PC-9 (cell line): ENCODE results near the gene PAX9. TPM values are rescaled to one million over a fixed set of nuclear protein-coding genes. Genes with fewer than 3 reads are reported as not detected.

Experiments
- BruUV-seq: library from RNA; stranded (reverse); fragments of 400-500 nt; replicated peaks from 2 replicates; lab custom pipeline; 2021; lab: Mats Ljungman, UMichigan
- CTCF ChIA-PET: fragments of 300-600 bp; sonication (Branson Sonifier 250); formaldehyde crosslinking; loops from one replicate; lab custom pipeline; 2022; ENCODE audit warnings: antibody characterized with exemption; lab: Charles Lee
- POLR2A ChIA-PET: fragments of 300-600 bp; sonication (Branson Sonifier 250); formaldehyde crosslinking; loops from one replicate; lab custom pipeline; 2022; ENCODE audit warnings: antibody characterized with exemption; ENCODE audit not compliant: unreplicated experiment; lab: Charles Lee
- DNase-seq, 2 experiments: peaks; one replicate each; pipeline versions ENCODE4 v3.0.0 to v3.0.0-alpha.2; 2015 to 2022; ENCODE audit warnings: mixed read lengths in 1 of 2
- H2AFZ ChIP-seq: fragments of 200-600 bp; sonication (generic); 2 replicates; pipeline ENCODE4 v1.8.1; 2017; ENCODE audit warnings: antibody characterized with exemption
- H3F3A ChIP-seq: fragments of 200-600 bp; sonication (generic); 2 replicates; pipeline ENCODE4 v1.8.1; 2017; ENCODE audit warnings: antibody characterized with exemption, mild to moderate bottlenecking, low read depth; ENCODE audit not compliant: insufficient read depth
- H3K27ac ChIP-seq: fragments of 200-600 bp; sonication (generic); 2 replicates; pipeline ENCODE4 v1.6.1; 2016; ENCODE audit warnings: mixed run types
- H3K27me3 ChIP-seq: fragments of 200-600 bp; sonication (generic); 2 replicates; pipeline ENCODE4 v1.6.1; 2016; ENCODE audit warnings: low read depth, mixed run types; ENCODE audit not compliant: insufficient read depth
- H3K36me3 ChIP-seq: fragments of 200-600 bp; sonication (generic); 2 replicates; pipeline ENCODE4 v1.6.1; 2016; ENCODE audit warnings: low read depth, mixed run types
- H3K4me1 ChIP-seq: fragments of 200-600 bp; sonication (generic); replicated peaks from 2 replicates; pipeline ENCODE4 v1.6.1; 2016; ENCODE audit warnings: mixed run types; ENCODE audit not compliant: insufficient read depth
- H3K4me2 ChIP-seq: fragments of 200-600 bp; sonication (generic); 2 replicates; pipeline ENCODE4 v1.6.1; 2017; ENCODE audit warnings: mixed run types
- H3K4me3 ChIP-seq: fragments of 200-600 bp; sonication (generic); 2 replicates; pipeline ENCODE4 v1.6.1; 2016; ENCODE audit warnings: mixed run types
- H3K79me2 ChIP-seq: fragments of 200-600 bp; sonication (generic); 2 replicates; pipeline ENCODE4 v1.6.1; 2017; ENCODE audit warnings: low read depth, mixed run types
- H3K9me2 ChIP-seq: fragments of 200-600 bp; sonication (generic); 2 replicates; pipeline ENCODE4 v1.8.1; 2017; ENCODE audit warnings: mild to moderate bottlenecking; ENCODE audit not compliant: insufficient read depth
- H3K9me3 ChIP-seq: fragments of 200-600 bp; sonication (generic); 2 replicates; pipeline ENCODE4 v1.8.1; 2016; ENCODE audit warnings: low read depth; ENCODE audit not compliant: insufficient read depth
- H4K20me1 ChIP-seq: fragments of 200-600 bp; sonication (generic); 2 replicates; pipeline ENCODE4 v1.8.1; 2017; ENCODE audit not compliant: insufficient read depth
- CTCF ChIP-seq: fragments of 200-600 bp; sonication (generic); conservative IDR thresholded peaks from 2 replicates; pipeline ENCODE4 v1.6.1; 2017; ENCODE audit warnings: mixed run types, antibody characterized with exemption, mild to moderate bottlenecking, moderate library complexity
- EZH2 ChIP-seq: fragments of 200-600 bp; sonication (generic); IDR thresholded peaks from 2 replicates; pipeline ENCODE4 v1.8.0; 2017; ENCODE audit warnings: antibody characterized with exemption, low read depth
- intact Hi-C: fragments of 100-400 bp; cut with micrococcal nuclease; formaldehyde crosslinking; loops from one replicate; pipeline ENCODE4 v1.10.0; 2022; ENCODE audit not compliant: unreplicated experiment
- total RNA-seq: library from RNA; stranded (reverse); gene quantifications from 2 replicates; pipeline ENCODE4 v1.2.3, GENCODE V29; 2021

PAX9 gene
- total RNA-seq, 1 experiment from 2014 or later = 7.6 TPM

- Histone ChIP-seq H3K9me3 (no peaks in the 10 kb centered on the region), H4K20me1 (no peaks in the 10 kb centered on the region)
- BruUV-seq = no TSS peak
Observed at GRCh38 chr14:36718216-36718615, 56.6 kb downstream of the PAX9 start.

GRCh38 chr14:36719823-36720222 lies 58.2 kb downstream of the PAX9 start:
- no peak overlapping the region for H3K4me3 ChIP-seq
- no peaks in the 10 kb centered on the region for H3K9me2 ChIP-seq
- BruUV-seq = no TSS peak
- TF ChIP-seq EZH2 (no peak), CTCF (no peak)
- no peaks in the 10 kb centered on the region for H3K27me3 ChIP-seq
- intact Hi-C loops = no loop called here
- no peaks in the 10 kb centered on the region for H3K4me1 ChIP-seq
- POLR2A ChIA-PET = no interaction called here
- no peaks in the 10 kb centered on the region for H3K79me2 ChIP-seq
- H2AFZ ChIP-seq = no peak overlapping the region
- no peak for DNase-seq
- CTCF ChIA-PET = no interaction called here
- H3K27ac ChIP-seq = no peak overlapping the region
- no peaks in the 10 kb centered on the region for H4K20me1 ChIP-seq
- H3F3A ChIP-seq = no peaks in the 10 kb centered on the region
- no peak overlapping the region for H3K4me2 ChIP-seq
- no peaks in the 10 kb centered on the region for H3K36me3 ChIP-seq
- no peaks in the 10 kb centered on the region for H3K9me3 ChIP-seq

More at GRCh38 chr14:36718216-36718615, 56.6 kb downstream of the PAX9 start:
- Histone ChIP-seq H3F3A (no peaks in the 10 kb centered on the region), H2AFZ (no peak overlapping the region), H3K79me2 (no peaks in the 10 kb centered on the region), H3K4me3 (no peak overlapping the region), H3K4me1 (no peaks in the 10 kb centered on the region), H3K4me2 (no peak overlapping the region), H3K27ac (no peak overlapping the region), H3K27me3 (no peaks in the 10 kb centered on the region), H3K9me2 (no peaks in the 10 kb centered on the region), H3K36me3 (no peaks in the 10 kb centered on the region)
- intact Hi-C loops = no loop called here
- no peak for DNase-seq
- POLR2A ChIA-PET = no interaction called here
- no peak for TF ChIP-seq CTCF
- TF ChIP-seq EZH2 = no peak
- CTCF ChIA-PET = no interaction called here

GRCh38 chr14:36720657-36721056 lies 59.0 kb downstream of the PAX9 start:
- Histone ChIP-seq H3K4me1 (no peaks in the 10 kb centered on the region), H4K20me1 (no peaks in the 10 kb centered on the region), H3K27ac (no peak overlapping the region), H3K9me3 (no peaks in the 10 kb centered on the region), H3K4me3 (no peak overlapping the region), H2AFZ (no peak overlapping the region), H3K27me3 (no peaks in the 10 kb centered on the region), H3K36me3 (no peaks in the 10 kb centered on the region), H3K4me2 (no peak overlapping the region), H3K79me2 (no peaks in the 10 kb centered on the region), H3F3A (no peaks in the 10 kb centered on the region), H3K9me2 (no peaks in the 10 kb centered on the region)
- no peak for TF ChIP-seq CTCF
- TF ChIP-seq EZH2 = no peak
- DNase-seq = no peak
- ChIA-PET CTCF (no interaction called here), POLR2A (no interaction called here)
- BruUV-seq = no TSS peak
- intact Hi-C loops = no loop called here
